DOHH2 (cell line): ENCODE results near the gene MEIS2.

Experiments
- CTCF ChIP-seq: fragments of 200-600 bp; sonication (generic); IDR thresholded peaks from one replicate; pipeline ENCODE4 v1.5.1; 2014; ENCODE audit warnings: antibody characterized with exemption, mild to moderate bottlenecking, low read depth, low read length; ENCODE audit not compliant: poor library complexity, severe bottlenecking
- EZH2phosphoT487 ChIP-seq: fragments of 200-600 bp; sonication (generic); IDR thresholded peaks from 2 replicates; pipeline ENCODE4 v1.6.1; 2017; ENCODE audit warnings: borderline replicate concordance, mild to moderate bottlenecking, antibody characterized with exemption, low read length, moderate library complexity, mixed read lengths

- TF ChIP-seq CTCF (no peak), EZH2phosphoT487 (no peak)
Measured at GRCh38 chr15:37105029-37105428, 4.7 kb upstream of the MEIS2 start.
